IMR-90 (cell line): ENCODE data around the gene SIDT1. TPM values are rescaled to one million over a fixed set of nuclear protein-coding genes. Genes with fewer than 3 reads are reported as not detected.

Experiments
- ATAC-seq: fragments of 200-7000 bp; cut with Tn5 transposase; 2 replicates; pipeline ENCODE4 v1.9.1; 2020; ENCODE audit warnings: low read depth, mild to moderate bottlenecking, moderate library complexity
- BruUV-seq: library from RNA; stranded (reverse); fragments of 400-500 nt; replicated peaks from 2 replicates; lab custom pipeline; 2021; lab: Mats Ljungman, UMichigan
- CTCF ChIA-PET: fragments of 300-600 bp; formaldehyde crosslinking; extraction: SDS; loops from one replicate; lab custom pipeline; 2021; ENCODE audit warnings: antibody characterized with exemption; lab: Yijun Ruan, JAX
- POLR2A ChIA-PET: fragments of 300-600 bp; sonication (Branson Sonifier 250); formaldehyde crosslinking; loops from one replicate; lab custom pipeline; 2022; ENCODE audit warnings: antibody characterized with exemption; ENCODE audit not compliant: unreplicated experiment; lab: Charles Lee
- DNase-seq: peaks from one replicate; pipeline ENCODE4 v3.0.0; 2013
- H2AFZ ChIP-seq: replicated peaks from 2 replicates; pipeline ENCODE3; 2013; ENCODE audit warnings: low read length, mild to moderate bottlenecking; ENCODE audit not compliant: poor library complexity
- H2AK5ac ChIP-seq: 2 replicates; pipeline ENCODE4 v1.6.1; 2013; ENCODE audit warnings: low read depth, low read length, inconsistent platforms
- H2AK9ac ChIP-seq: replicated peaks from 2 replicates; pipeline ENCODE3; 2013; ENCODE audit warnings: mild to moderate bottlenecking, low read depth, low read length, moderate library complexity; ENCODE audit not compliant: poor library complexity
- H2BK120ac ChIP-seq: 2 replicates; pipeline ENCODE4 v1.6.1; 2013; ENCODE audit warnings: low read depth, low read length, inconsistent platforms
- H2BK15ac ChIP-seq: 3 replicates; pipeline ENCODE4 v1.6.1; 2013; ENCODE audit warnings: low read depth, low read length, inconsistent platforms
- H2BK20ac ChIP-seq: 2 replicates; pipeline ENCODE4 v1.6.1; 2013; ENCODE audit warnings: low read depth, mild to moderate bottlenecking, inconsistent platforms, low read length, moderate library complexity
- H2BK5ac ChIP-seq: 2 replicates; pipeline ENCODE4 v1.6.1; 2013; ENCODE audit warnings: mild to moderate bottlenecking, low read depth, low read length, inconsistent platforms; ENCODE audit not compliant: poor library complexity, severe bottlenecking
- H3K14ac ChIP-seq: replicated peaks from 2 replicates; pipeline ENCODE4 v1.6.1; 2013; ENCODE audit warnings: low read depth, low read length, inconsistent platforms
- H3K18ac ChIP-seq: 2 replicates; pipeline ENCODE4 v1.6.1; 2013; ENCODE audit warnings: low read depth, low read length, control low read depth
- H3K23ac ChIP-seq: 2 replicates; pipeline ENCODE4 v1.6.1; 2013; ENCODE audit warnings: low read depth, low read length, inconsistent platforms
- H3K27ac ChIP-seq: 2 replicates; pipeline ENCODE4 v1.5.1; 2013; ENCODE audit warnings: mild to moderate bottlenecking, control low read depth, low read length; ENCODE audit not compliant: insufficient read depth
- H3K27me3 ChIP-seq: 2 replicates; pipeline ENCODE4 v1.6.1; 2013; ENCODE audit warnings: low read length; ENCODE audit not compliant: control insufficient read depth, insufficient read depth
- H3K36me3 ChIP-seq: 2 replicates; pipeline ENCODE4 v1.6.1; 2013; ENCODE audit warnings: low read length, mixed read lengths; ENCODE audit not compliant: control insufficient read depth, insufficient read depth
- H3K4ac ChIP-seq: 2 replicates; pipeline ENCODE4 v1.6.1; 2013; ENCODE audit warnings: low read depth, low read length, inconsistent platforms
- H3K4me1 ChIP-seq: 2 replicates; pipeline ENCODE4 v1.6.1; 2013; ENCODE audit warnings: low read length, mixed read lengths; ENCODE audit not compliant: control insufficient read depth, insufficient read depth
- H3K4me2 ChIP-seq: 2 replicates; pipeline ENCODE4 v1.6.1; 2013; ENCODE audit warnings: low read depth, mild to moderate bottlenecking, control low read depth, low read length, moderate library complexity
- H3K4me3 ChIP-seq: 2 replicates; pipeline ENCODE4 v1.5.1; 2013; ENCODE audit warnings: low read depth, mild to moderate bottlenecking, control low read depth, low read length, moderate library complexity; ENCODE audit not compliant: insufficient read depth
- H3K56ac ChIP-seq: 2 replicates; pipeline ENCODE4 v1.6.1; 2013; ENCODE audit warnings: low read length, inconsistent platforms; ENCODE audit not compliant: insufficient read depth; ENCODE audit errors: extremely low read depth
- H3K79me1 ChIP-seq, 2 experiments: 2 replicates each; pipeline ENCODE4 v1.6.1; 2013; ENCODE audit warnings: low read length in 2 of 2, inconsistent platforms in 1 of 2, low read depth in 1 of 2
- H3K9ac ChIP-seq: 2 replicates; pipeline ENCODE4 v1.6.1; 2013; ENCODE audit warnings: low read depth, low read length, control low read depth
- H3K9me1 ChIP-seq: 2 replicates; pipeline ENCODE4 v1.6.1; 2013; ENCODE audit warnings: low read length, inconsistent platforms; ENCODE audit not compliant: insufficient read depth
- H3K9me3 ChIP-seq: 2 replicates; pipeline ENCODE4 v1.6.1; 2013; ENCODE audit warnings: low read length; ENCODE audit not compliant: control insufficient read depth, insufficient read depth
- H4K20me1 ChIP-seq: 2 replicates; pipeline ENCODE4 v1.6.1; 2013; ENCODE audit warnings: low read length, inconsistent platforms; ENCODE audit not compliant: insufficient read depth
- H4K5ac ChIP-seq: 2 replicates; pipeline ENCODE4 v1.6.1; 2013; ENCODE audit warnings: mild to moderate bottlenecking, low read depth, low read length, control low read depth
- H4K8ac ChIP-seq, 2 experiments: 2 replicates each; pipeline ENCODE4 v1.6.1; 2013; ENCODE audit warnings: low read depth in 2 of 2, low read length in 2 of 2, control low read depth in 1 of 2, inconsistent platforms in 1 of 2
- H4K91ac ChIP-seq: 2 replicates; pipeline ENCODE4 v1.6.1; 2013; ENCODE audit warnings: low read depth, low read length, inconsistent platforms; ENCODE audit not compliant: insufficient read depth
- CEBPB ChIP-seq: IDR thresholded peaks from 2 replicates; pipeline ENCODE4 v1.6.1; 2012; ENCODE audit warnings: low read depth, low read length, improper control_type of control experiment
- CHD1 ChIP-seq: IDR thresholded peaks from 2 replicates; pipeline ENCODE4 v1.6.1; 2012; ENCODE audit warnings: low read depth, low read length, improper control_type of control experiment
- CTCF ChIP-seq: conservative IDR thresholded peaks from 2 replicates; pipeline ENCODE4 v1.5.1; 2012; ENCODE audit warnings: mild to moderate bottlenecking, low read depth, low read length, improper control_type of control experiment
- FOS ChIP-seq: fragments of 150-350 bp; IDR thresholded peaks from 2 replicates; pipeline ENCODE4 v1.6.1; 2016; ENCODE audit warnings: low read depth, low read length
- MAFK ChIP-seq: IDR thresholded peaks from 2 replicates; pipeline ENCODE4 v1.6.1; 2012; ENCODE audit warnings: low read depth, low read length, improper control_type of control experiment
- MAZ ChIP-seq: IDR thresholded peaks from 2 replicates; pipeline ENCODE4 v1.6.1; 2012; ENCODE audit warnings: low read depth, mild to moderate bottlenecking, low read length, improper control_type of control experiment, moderate library complexity, borderline replicate concordance
- MXI1 ChIP-seq: IDR thresholded peaks from 2 replicates; pipeline ENCODE4 v1.6.1; 2012; ENCODE audit warnings: low read depth, mild to moderate bottlenecking, low read length, moderate library complexity, borderline replicate concordance
- NFE2L2 ChIP-seq: fragments of 150-350 bp; IDR thresholded peaks from 2 replicates; pipeline ENCODE4 v1.6.1; 2016; ENCODE audit warnings: low read depth, mild to moderate bottlenecking, low read length
- RAD21 ChIP-seq: IDR thresholded peaks from 2 replicates; pipeline ENCODE4 v1.6.1; 2012; ENCODE audit warnings: low read length, improper control_type of control experiment
- RCOR1 ChIP-seq: IDR thresholded peaks from 2 replicates; pipeline ENCODE4 v1.6.1; 2012; ENCODE audit warnings: mild to moderate bottlenecking, low read length, improper control_type of control experiment; ENCODE audit not compliant: insufficient replicate concordance
- RFX5 ChIP-seq: IDR thresholded peaks from 2 replicates; pipeline ENCODE4 v1.8.0; 2012; ENCODE audit warnings: low read depth, mild to moderate bottlenecking, low read length, moderate library complexity
- SMC3 ChIP-seq: fragments of 150-350 bp; IDR thresholded peaks from 2 replicates; pipeline ENCODE4 v1.6.1; 2016; ENCODE audit warnings: low read depth, mild to moderate bottlenecking, antibody characterized with exemption, low read length, moderate library complexity
- WGBS, 2 experiments: methylation state at CpG; one replicate each; pipeline versions ENCODE4 v1.1.5 to v1.1.7; 2013; ENCODE audit warnings: missing lambda C conversion rate in 2 of 2; ENCODE audit not compliant: insufficient read length in 1 of 2; ENCODE audit errors: extremely low coverage in 2 of 2; 5-methylcytosine and 5-hydroxymethylcytosine counted together
- dilution Hi-C: fragments of 300-500 bp; cut with HindIII; formaldehyde crosslinking; loops from one replicate; pipeline ENCODE4 v1.14.3; 2018; ENCODE audit warnings: low sequenced_read_pairs; ENCODE audit not compliant: unreplicated experiment
- in situ Hi-C: fragments of 300-500 bp; cut with MboI; formaldehyde crosslinking; loops from 3 replicates; pipeline ENCODE4 v1.14.3; 2019; ENCODE audit warnings: low sequenced_read_pairs, inconsistent platforms, mixed read lengths
- intact Hi-C: fragments of 100-400 bp; cut with micrococcal nuclease; formaldehyde crosslinking; loops from 2 replicates; pipeline ENCODE4 v1.10.0; 2022
- polyA plus RNA-seq, 3 experiments: library from polyadenylated mRNA; depleted of rRNA; stranded (reverse); fragments of >200 nt; gene quantifications; 2 replicates each; pipeline ENCODE4 v1.2.3, GENCODE V29; 2012; ENCODE audit warnings: low replicate concordance in 1 of 3
- total RNA-seq: library from RNA; depleted of rRNA; stranded (reverse); fragments of >200 nt; gene quantifications from 2 replicates; pipeline ENCODE4 v1.2.3, GENCODE V29; 2012

The SIDT1 gene
- total and polyA plus RNA-seq, 2 of the 4 experiments (the other 2 are of a cell fraction), result not detected

GRCh38 chr3:113589971-113590370 is 57.6 kb downstream of the SIDT1 start:
- H3K4me1 ChIP-seq, result no peaks in the 10 kb centered on the region
- no peak overlapping the region for H3K14ac ChIP-seq
- ChIA-PET POLR2A (no interaction called here), CTCF (no interaction called here)
- no peak for ATAC-seq
- H4K5ac ChIP-seq, result no peak overlapping the region
- H2BK15ac ChIP-seq, result no peak overlapping the region
- in situ Hi-C loops (no loop called here), dilution Hi-C loops (no loop called here), intact Hi-C loops (no loop called here)
- no peaks in the 10 kb centered on the region for H3K9me3 ChIP-seq
- WGBS, 2 experiments, result no CpG with 5 or more reads among the region's 1 CpG
- H3K27ac ChIP-seq, result no peak overlapping the region
- no peaks in the 10 kb centered on the region for H3K9me1 ChIP-seq
- no peaks in the 10 kb centered on the region for H3K36me3 ChIP-seq
- BruUV-seq, result no TSS peak
- no peak overlapping the region for H2BK120ac ChIP-seq
- no peak overlapping the region for H3K4me3 ChIP-seq
- no peak overlapping the region for H2BK20ac ChIP-seq
- no peaks in the 10 kb centered on the region for H4K20me1 ChIP-seq
- TF ChIP-seq RAD21, result no peak
- TF ChIP-seq SMC3, result no peak
- TF ChIP-seq CTCF, result no peak
- no peak for TF ChIP-seq FOS
- no peak for TF ChIP-seq RCOR1
- TF ChIP-seq MAFK, result no peak
- TF ChIP-seq NFE2L2, result no peak
- no peak for TF ChIP-seq MAZ
- no peak for TF ChIP-seq MXI1
- TF ChIP-seq RFX5, result no peak
- TF ChIP-seq CEBPB, result no peak
- TF ChIP-seq CHD1, result no peak
- DNase-seq, result no peak
- no peak overlapping the region for H3K4ac ChIP-seq
- no peak overlapping the region for H4K91ac ChIP-seq
- H2BK5ac ChIP-seq, result no peak overlapping the region
- no peak overlapping the region for H3K18ac ChIP-seq
- H2AK5ac ChIP-seq, result no peak overlapping the region
- no peak overlapping the region for H4K8ac ChIP-seq
- no peak overlapping the region for H3K4me2 ChIP-seq
- H3K79me1 ChIP-seq, result no peaks in the 10 kb centered on the region
- H3K9ac ChIP-seq, result no peak overlapping the region
- H3K23ac ChIP-seq, result no peak overlapping the region; the same call in 1 of the 2 replicates
- no peak overlapping the region for H3K56ac ChIP-seq
- H2AK9ac ChIP-seq, result no peak overlapping the region
- peaks cover 14% of the 10 kb centered on the region for H3K27me3 ChIP-seq
- H2AFZ ChIP-seq, result no peak overlapping the region
